GM23338 (cell line): ENCODE results near the gene HAO1. TPM values are rescaled to one million over a fixed set of nuclear protein-coding genes. Genes with fewer than 3 reads are reported as not detected.

Source experiments
- ATAC-seq: fragments of 200-7000 bp; cut with Tn5 transposase; 3 replicates; pipeline ENCODE4 v1.9.1; 2020
- DNase-seq: peaks from one replicate; pipeline ENCODE4 v3.0.0-alpha.2; 2015; ENCODE audit warnings: low spot score
- H2AFZ ChIP-seq: fragments of 200-600 bp; sonication (generic); 2 replicates; pipeline ENCODE4 v1.8.0; 2016; ENCODE audit warnings: antibody characterized with exemption, mild to moderate bottlenecking, moderate library complexity
- H3F3A ChIP-seq: fragments of 200-600 bp; sonication (generic); replicated peaks from 2 replicates; pipeline ENCODE4 v1.8.0; 2017; ENCODE audit warnings: antibody characterized with exemption, mixed run types, low read depth
- H3K27ac ChIP-seq: fragments of 200-600 bp; sonication (generic); 2 replicates; pipeline ENCODE4 v1.6.1; 2016; ENCODE audit warnings: low read depth
- H3K27me3 ChIP-seq: fragments of 200-600 bp; sonication (generic); 2 replicates; pipeline ENCODE4 v1.8.0; 2016; ENCODE audit warnings: mild to moderate bottlenecking, mixed run types, moderate library complexity; ENCODE audit not compliant: insufficient read depth
- H3K36me3 ChIP-seq: fragments of 200-600 bp; sonication (generic); 2 replicates; pipeline ENCODE4 v1.8.0; 2016; ENCODE audit warnings: mild to moderate bottlenecking; ENCODE audit not compliant: insufficient read depth
- H3K4me1 ChIP-seq: fragments of 200-600 bp; sonication (generic); 2 replicates; pipeline ENCODE4 v1.8.0; 2016; ENCODE audit warnings: mild to moderate bottlenecking, moderate library complexity; ENCODE audit not compliant: insufficient read depth
- H3K4me2 ChIP-seq: fragments of 200-600 bp; sonication (generic); 2 replicates; pipeline ENCODE4 v1.7.1; 2017; ENCODE audit warnings: mixed run types
- H3K4me3 ChIP-seq: fragments of 200-600 bp; sonication (generic); 2 replicates; pipeline ENCODE4 v1.6.1; 2016; ENCODE audit warnings: mixed run types
- H3K79me2 ChIP-seq: fragments of 200-600 bp; sonication (generic); replicated peaks from 2 replicates; pipeline ENCODE4 v1.8.0; 2017; ENCODE audit warnings: mild to moderate bottlenecking; ENCODE audit not compliant: insufficient read depth
- H3K9me2 ChIP-seq: fragments of 200-600 bp; sonication (generic); 2 replicates; pipeline ENCODE4 v1.8.0; 2017; ENCODE audit not compliant: insufficient read depth
- H4K20me1 ChIP-seq: fragments of 200-600 bp; sonication (generic); replicated peaks from 2 replicates; pipeline ENCODE4 v1.8.0; 2017; ENCODE audit warnings: mild to moderate bottlenecking; ENCODE audit not compliant: insufficient read depth
- H3K27ac Mint-ChIP-seq: 2 replicates; pipeline ENCODE4 v1.8.0; 2020; ENCODE audit warnings: inconsistent platforms, mild to moderate bottlenecking, moderate library complexity, mixed read lengths
- H3K27me3 Mint-ChIP-seq: 3 replicates; pipeline ENCODE4 v1.8.0; 2022; ENCODE audit warnings: low read depth, mild to moderate bottlenecking, moderate library complexity, mixed read lengths, inconsistent platforms; ENCODE audit not compliant: insufficient read depth, poor library complexity
- H3K36me3 Mint-ChIP-seq: 3 replicates; pipeline ENCODE4 v1.8.0; 2021; ENCODE audit warnings: low read depth, mild to moderate bottlenecking, inconsistent platforms, moderate library complexity, mixed read lengths
- H3K4me1 Mint-ChIP-seq: 3 replicates; pipeline ENCODE4 v1.8.0; 2020; ENCODE audit warnings: mild to moderate bottlenecking, inconsistent platforms, mixed read lengths
- H3K4me3 Mint-ChIP-seq: 3 replicates; pipeline ENCODE4 v1.8.0; 2021; ENCODE audit warnings: moderate library complexity, mild to moderate bottlenecking, inconsistent platforms, mixed read lengths
- H3K9me3 Mint-ChIP-seq: 3 replicates; pipeline ENCODE4 v1.8.0; 2020; ENCODE audit warnings: moderate library complexity, mild to moderate bottlenecking, inconsistent platforms, mixed read lengths
- CREB1 ChIP-seq: fragments of 250-450 bp; sonication (Bioruptor Pico); IDR thresholded peaks from 2 replicates; pipeline ENCODE4 v1.5.0; 2020; ENCODE audit warnings: low read depth, mild to moderate bottlenecking, moderate library complexity
- EZH2 ChIP-seq: fragments of 200-600 bp; sonication (generic); IDR thresholded peaks from one replicate; pipeline ENCODE4 v1.8.0; 2017; ENCODE audit warnings: antibody characterized with exemption, mild to moderate bottlenecking, low read depth; ENCODE audit not compliant: unreplicated experiment
- EZH2phosphoT487 ChIP-seq: fragments of 200-600 bp; sonication (generic); IDR thresholded peaks from one replicate; pipeline ENCODE4 v1.8.1; 2018; ENCODE audit warnings: antibody characterized with exemption; ENCODE audit not compliant: unreplicated experiment
- NANOG ChIP-seq: IDR thresholded peaks from 2 replicates; pipeline ENCODE4 v1.6.1; 2016; ENCODE audit warnings: antibody characterized with exemption, borderline replicate concordance
- POLR2AphosphoS5 ChIP-seq: IDR thresholded peaks from 2 replicates; pipeline ENCODE4 v1.6.1; 2016; ENCODE audit warnings: antibody characterized with exemption, low read depth
- STAT1 ChIP-seq: IDR thresholded peaks from one replicate; pipeline ENCODE4 v1.6.1; 2016; ENCODE audit warnings: antibody characterized with exemption; ENCODE audit not compliant: unreplicated experiment
- ZNF114 ChIP-seq: fragments of 250-450 bp; sonication (Bioruptor Pico); IDR thresholded peaks from 2 replicates; pipeline ENCODE4 v1.5.0; 2020; ENCODE audit warnings: mild to moderate bottlenecking, moderate library complexity
- ZNF331 ChIP-seq: fragments of 250-450 bp; sonication (Bioruptor Pico); IDR thresholded peaks from 2 replicates; pipeline ENCODE4 v1.5.0; 2020; ENCODE audit warnings: low read depth, mild to moderate bottlenecking, moderate library complexity
- polyA plus RNA-seq: library from polyadenylated mRNA; unstranded; fragments of >200 nt; fragmentation: Nextera tagmentation; extraction: Ambion mirVana; gene quantifications from 2 replicates; pipeline ENCODE4 v1.2.1, GENCODE V29; 2016
- total RNA-seq: library from RNA; depleted of rRNA; stranded (reverse); fragments of >200 nt; shearing (Covaris generic); gene quantifications from 2 replicates; pipeline ENCODE4 v1.2.3, GENCODE V29; 2014
- TF ChIP-seq, protein P1 (sequence below): IDR thresholded peaks from one replicate; pipeline ENCODE4 v1.6.1; 2018; ENCODE audit warnings: antibody characterized with exemption; ENCODE audit not compliant: unreplicated experiment
- TF ChIP-seq, protein P2 (sequence below): fragments of 250-450 bp; sonication (Bioruptor Pico); IDR thresholded peaks from 2 replicates; pipeline ENCODE4 v1.5.0; 2020; ENCODE audit warnings: mild to moderate bottlenecking, moderate library complexity
- TF ChIP-seq, protein P3 (sequence below): IDR thresholded peaks from 2 replicates; pipeline ENCODE4 v1.6.1; 2016; ENCODE audit warnings: antibody characterized with exemption
- TF ChIP-seq, protein P4 (sequence below), 2 experiments: fragments of 200-600 bp in 1 of 2; sonication (generic) in 1 of 2; conservative IDR thresholded peaks; 2 replicates each; pipeline versions ENCODE4 v1.5.1 to v1.6.1; 2016 to 2017; ENCODE audit warnings: antibody characterized with exemption in 2 of 2, low read depth in 2 of 2, mild to moderate bottlenecking in 2 of 2, moderate library complexity in 1 of 2

The HAO1 gene
- total and polyA plus RNA-seq, 2 experiments from 2014 or later: not detected

DNA sequence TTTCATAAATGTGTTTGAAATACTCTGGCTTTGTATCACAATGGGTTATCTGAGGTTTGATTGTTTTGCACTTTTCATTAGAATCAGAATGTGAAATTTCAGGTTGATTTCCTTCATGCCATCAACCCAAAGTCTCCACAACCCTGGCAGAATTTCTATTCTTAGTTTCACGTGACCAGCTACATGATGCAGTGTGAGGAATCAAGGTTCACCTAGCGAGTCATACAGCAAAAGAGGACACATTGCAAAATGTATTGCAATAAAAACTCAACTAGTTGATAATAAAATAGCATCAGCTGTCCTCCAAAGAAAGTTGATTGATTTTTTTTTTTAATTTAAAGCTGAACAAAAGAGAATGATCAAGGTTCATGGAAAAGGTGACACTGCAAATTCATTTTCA lies 2.2 kb downstream of the HAO1 start:
- H3K27me3 Mint-ChIP-seq: peaks cover 3% of the 10 kb centered on the region
- H3K27me3 ChIP-seq: no peaks in the 10 kb centered on the region
- H3K79me2 ChIP-seq: no peaks in the 10 kb centered on the region
- DNase-seq (no peak), ATAC-seq (no peak)
- H3K27ac ChIP-seq: no peak overlapping the region
- no peak overlapping the region for H3K4me3 ChIP-seq
- peaks cover 3% of the 10 kb centered on the region; the same call in 1 of the 3 replicates for H3K4me1 Mint-ChIP-seq
- no peaks in the 10 kb centered on the region for H3K4me1 ChIP-seq
- no peaks in the 10 kb centered on the region for H4K20me1 ChIP-seq
- no peaks in the 10 kb centered on the region for H3K36me3 ChIP-seq
- no peaks in the 10 kb centered on the region for H3K9me2 ChIP-seq
- no peaks in the 10 kb centered on the region for H3F3A ChIP-seq
- no peak overlapping the region for H3K4me2 ChIP-seq
- H3K36me3 Mint-ChIP-seq: peaks cover 9% of the 10 kb centered on the region; the same call in 2 of the 3 replicates
- no peak overlapping the region for H3K4me3 Mint-ChIP-seq
- no peak for TF ChIP-seq POLR2AphosphoS5
- no peak for TF ChIP-seq STAT1
- no peak for TF ChIP-seq CREB1 (CRISPR knock-in tag)
- TF ChIP-seq NANOG: no peak
- TF ChIP-seq, protein P1, sequence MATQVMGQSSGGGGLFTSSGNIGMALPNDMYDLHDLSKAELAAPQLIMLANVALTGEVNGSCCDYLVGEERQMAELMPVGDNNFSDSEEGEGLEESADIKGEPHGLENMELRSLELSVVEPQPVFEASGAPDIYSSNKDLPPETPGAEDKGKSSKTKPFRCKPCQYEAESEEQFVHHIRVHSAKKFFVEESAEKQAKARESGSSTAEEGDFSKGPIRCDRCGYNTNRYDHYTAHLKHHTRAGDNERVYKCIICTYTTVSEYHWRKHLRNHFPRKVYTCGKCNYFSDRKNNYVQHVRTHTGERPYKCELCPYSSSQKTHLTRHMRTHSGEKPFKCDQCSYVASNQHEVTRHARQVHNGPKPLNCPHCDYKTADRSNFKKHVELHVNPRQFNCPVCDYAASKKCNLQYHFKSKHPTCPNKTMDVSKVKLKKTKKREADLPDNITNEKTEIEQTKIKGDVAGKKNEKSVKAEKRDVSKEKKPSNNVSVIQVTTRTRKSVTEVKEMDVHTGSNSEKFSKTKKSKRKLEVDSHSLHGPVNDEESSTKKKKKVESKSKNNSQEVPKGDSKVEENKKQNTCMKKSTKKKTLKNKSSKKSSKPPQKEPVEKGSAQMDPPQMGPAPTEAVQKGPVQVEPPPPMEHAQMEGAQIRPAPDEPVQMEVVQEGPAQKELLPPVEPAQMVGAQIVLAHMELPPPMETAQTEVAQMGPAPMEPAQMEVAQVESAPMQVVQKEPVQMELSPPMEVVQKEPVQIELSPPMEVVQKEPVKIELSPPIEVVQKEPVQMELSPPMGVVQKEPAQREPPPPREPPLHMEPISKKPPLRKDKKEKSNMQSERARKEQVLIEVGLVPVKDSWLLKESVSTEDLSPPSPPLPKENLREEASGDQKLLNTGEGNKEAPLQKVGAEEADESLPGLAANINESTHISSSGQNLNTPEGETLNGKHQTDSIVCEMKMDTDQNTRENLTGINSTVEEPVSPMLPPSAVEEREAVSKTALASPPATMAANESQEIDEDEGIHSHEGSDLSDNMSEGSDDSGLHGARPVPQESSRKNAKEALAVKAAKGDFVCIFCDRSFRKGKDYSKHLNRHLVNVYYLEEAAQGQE: no peak
- TF ChIP-seq, protein P2, sequence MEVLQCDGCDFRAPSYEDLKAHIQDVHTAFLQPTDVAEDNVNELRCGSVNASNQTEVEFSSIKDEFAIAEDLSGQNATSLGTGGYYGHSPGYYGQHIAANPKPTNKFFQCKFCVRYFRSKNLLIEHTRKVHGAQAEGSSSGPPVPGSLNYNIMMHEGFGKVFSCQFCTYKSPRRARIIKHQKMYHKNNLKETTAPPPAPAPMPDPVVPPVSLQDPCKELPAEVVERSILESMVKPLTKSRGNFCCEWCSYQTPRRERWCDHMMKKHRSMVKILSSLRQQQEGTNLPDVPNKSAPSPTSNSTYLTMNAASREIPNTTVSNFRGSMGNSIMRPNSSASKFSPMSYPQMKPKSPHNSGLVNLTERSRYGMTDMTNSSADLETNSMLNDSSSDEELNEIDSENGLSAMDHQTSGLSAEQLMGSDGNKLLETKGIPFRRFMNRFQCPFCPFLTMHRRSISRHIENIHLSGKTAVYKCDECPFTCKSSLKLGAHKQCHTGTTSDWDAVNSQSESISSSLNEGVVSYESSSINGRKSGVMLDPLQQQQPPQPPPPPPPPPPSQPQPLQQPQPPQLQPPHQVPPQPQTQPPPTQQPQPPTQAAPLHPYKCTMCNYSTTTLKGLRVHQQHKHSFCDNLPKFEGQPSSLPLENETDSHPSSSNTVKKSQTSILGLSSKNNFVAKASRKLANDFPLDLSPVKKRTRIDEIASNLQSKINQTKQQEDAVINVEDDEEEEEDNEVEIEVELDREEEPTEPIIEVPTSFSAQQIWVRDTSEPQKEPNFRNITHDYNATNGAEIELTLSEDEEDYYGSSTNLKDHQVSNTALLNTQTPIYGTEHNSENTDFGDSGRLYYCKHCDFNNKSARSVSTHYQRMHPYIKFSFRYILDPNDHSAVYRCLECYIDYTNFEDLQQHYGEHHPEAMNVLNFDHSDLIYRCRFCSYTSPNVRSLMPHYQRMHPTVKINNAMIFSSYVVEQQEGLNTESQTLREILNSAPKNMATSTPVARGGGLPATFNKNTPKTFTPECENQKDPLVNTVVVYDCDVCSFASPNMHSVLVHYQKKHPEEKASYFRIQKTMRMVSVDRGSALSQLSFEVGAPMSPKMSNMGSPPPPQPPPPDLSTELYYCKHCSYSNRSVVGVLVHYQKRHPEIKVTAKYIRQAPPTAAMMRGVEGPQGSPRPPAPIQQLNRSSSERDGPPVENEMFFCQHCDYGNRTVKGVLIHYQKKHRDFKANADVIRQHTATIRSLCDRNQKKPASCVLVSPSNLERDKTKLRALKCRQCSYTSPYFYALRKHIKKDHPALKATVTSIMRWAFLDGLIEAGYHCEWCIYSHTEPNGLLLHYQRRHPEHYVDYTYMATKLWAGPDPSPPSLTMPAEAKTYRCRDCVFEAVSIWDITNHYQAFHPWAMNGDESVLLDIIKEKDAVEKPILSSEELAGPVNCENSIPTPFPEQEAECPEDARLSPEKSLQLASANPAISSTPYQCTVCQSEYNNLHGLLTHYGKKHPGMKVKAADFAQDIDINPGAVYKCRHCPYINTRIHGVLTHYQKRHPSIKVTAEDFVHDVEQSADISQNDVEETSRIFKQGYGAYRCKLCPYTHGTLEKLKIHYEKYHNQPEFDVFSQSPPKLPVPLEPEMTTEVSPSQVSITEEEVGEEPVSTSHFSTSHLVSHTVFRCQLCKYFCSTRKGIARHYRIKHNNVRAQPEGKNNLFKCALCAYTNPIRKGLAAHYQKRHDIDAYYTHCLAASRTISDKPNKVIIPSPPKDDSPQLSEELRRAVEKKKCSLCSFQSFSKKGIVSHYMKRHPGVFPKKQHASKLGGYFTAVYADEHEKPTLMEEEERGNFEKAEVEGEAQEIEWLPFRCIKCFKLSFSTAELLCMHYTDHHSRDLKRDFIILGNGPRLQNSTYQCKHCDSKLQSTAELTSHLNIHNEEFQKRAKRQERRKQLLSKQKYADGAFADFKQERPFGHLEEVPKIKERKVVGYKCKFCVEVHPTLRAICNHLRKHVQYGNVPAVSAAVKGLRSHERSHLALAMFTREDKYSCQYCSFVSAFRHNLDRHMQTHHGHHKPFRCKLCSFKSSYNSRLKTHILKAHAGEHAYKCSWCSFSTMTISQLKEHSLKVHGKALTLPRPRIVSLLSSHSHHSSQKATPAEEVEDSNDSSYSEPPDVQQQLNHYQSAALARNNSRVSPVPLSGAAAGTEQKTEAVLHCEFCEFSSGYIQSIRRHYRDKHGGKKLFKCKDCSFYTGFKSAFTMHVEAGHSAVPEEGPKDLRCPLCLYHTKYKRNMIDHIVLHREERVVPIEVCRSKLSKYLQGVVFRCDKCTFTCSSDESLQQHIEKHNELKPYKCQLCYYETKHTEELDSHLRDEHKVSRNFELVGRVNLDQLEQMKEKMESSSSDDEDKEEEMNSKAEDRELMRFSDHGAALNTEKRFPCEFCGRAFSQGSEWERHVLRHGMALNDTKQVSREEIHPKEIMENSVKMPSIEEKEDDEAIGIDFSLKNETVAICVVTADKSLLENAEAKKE (CRISPR knock-in tag): no peak
- TF ChIP-seq, protein P3, sequence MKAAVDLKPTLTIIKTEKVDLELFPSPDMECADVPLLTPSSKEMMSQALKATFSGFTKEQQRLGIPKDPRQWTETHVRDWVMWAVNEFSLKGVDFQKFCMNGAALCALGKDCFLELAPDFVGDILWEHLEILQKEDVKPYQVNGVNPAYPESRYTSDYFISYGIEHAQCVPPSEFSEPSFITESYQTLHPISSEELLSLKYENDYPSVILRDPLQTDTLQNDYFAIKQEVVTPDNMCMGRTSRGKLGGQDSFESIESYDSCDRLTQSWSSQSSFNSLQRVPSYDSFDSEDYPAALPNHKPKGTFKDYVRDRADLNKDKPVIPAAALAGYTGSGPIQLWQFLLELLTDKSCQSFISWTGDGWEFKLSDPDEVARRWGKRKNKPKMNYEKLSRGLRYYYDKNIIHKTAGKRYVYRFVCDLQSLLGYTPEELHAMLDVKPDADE: no peak
- TF ChIP-seq, protein P4, sequence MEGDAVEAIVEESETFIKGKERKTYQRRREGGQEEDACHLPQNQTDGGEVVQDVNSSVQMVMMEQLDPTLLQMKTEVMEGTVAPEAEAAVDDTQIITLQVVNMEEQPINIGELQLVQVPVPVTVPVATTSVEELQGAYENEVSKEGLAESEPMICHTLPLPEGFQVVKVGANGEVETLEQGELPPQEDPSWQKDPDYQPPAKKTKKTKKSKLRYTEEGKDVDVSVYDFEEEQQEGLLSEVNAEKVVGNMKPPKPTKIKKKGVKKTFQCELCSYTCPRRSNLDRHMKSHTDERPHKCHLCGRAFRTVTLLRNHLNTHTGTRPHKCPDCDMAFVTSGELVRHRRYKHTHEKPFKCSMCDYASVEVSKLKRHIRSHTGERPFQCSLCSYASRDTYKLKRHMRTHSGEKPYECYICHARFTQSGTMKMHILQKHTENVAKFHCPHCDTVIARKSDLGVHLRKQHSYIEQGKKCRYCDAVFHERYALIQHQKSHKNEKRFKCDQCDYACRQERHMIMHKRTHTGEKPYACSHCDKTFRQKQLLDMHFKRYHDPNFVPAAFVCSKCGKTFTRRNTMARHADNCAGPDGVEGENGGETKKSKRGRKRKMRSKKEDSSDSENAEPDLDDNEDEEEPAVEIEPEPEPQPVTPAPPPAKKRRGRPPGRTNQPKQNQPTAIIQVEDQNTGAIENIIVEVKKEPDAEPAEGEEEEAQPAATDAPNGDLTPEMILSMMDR (conservative IDR thresholded peaks at IDR 0.05; ENCODE audit: low read depth in 2 of 2): no peak
- TF ChIP-seq EZH2phosphoT487: no peak
- TF ChIP-seq EZH2: no peak
- no peak for TF ChIP-seq ZNF331 (CRISPR knock-in tag)
- TF ChIP-seq ZNF114: no peak
- H3K27ac Mint-ChIP-seq: no peak overlapping the region
- H3K9me3 Mint-ChIP-seq: peaks cover 20% of the 10 kb centered on the region
- H2AFZ ChIP-seq: no peak overlapping the region
